Measurements from ENCODE around the gene IFIT2. TPM values are rescaled to one million over a fixed set of nuclear protein-coding genes. Genes with fewer than 3 reads are reported as not detected.

The IFIT2 gene
- total and polyA plus RNA-seq, 2 experiments from 2014 or later = 0.10 TPM; not detected in 1

- no peak for TF ChIP-seq ZNF462 (CRISPR knock-in tag; IDR thresholded peaks at IDR 0.05)
- no peak for TF ChIP-seq CREB1 (CRISPR knock-in tag; IDR thresholded peaks at IDR 0.05; ENCODE audit: low read depth)
- TF ChIP-seq POLR2AphosphoS5 (IDR thresholded peaks at IDR 0.05; ENCODE audit: low read depth) = no peak
- no peak for TF ChIP-seq CTCF (conservative IDR thresholded peaks at IDR 0.05; ENCODE audit: low read depth in 2 of 2)
These were observed 53.6 kb downstream of the IFIT2 start (continued) for GRCh38 chr10:89355394-89355931.

- H3K4me3 Mint-ChIP-seq = no peak overlapping the region
- no peak overlapping the region for H3K4me2 ChIP-seq
- TF ChIP-seq NANOG (IDR thresholded peaks at IDR 0.05; ENCODE audit: borderline replicate concordance) = no peak
- TF ChIP-seq EZH2phosphoT487 (IDR thresholded peaks at IDR 0.05; ENCODE audit: unreplicated experiment) = no peak
- no peak for TF ChIP-seq CTCF (conservative IDR thresholded peaks at IDR 0.05; ENCODE audit: low read depth in 2 of 2)
- no peak for TF ChIP-seq STAT1 (IDR thresholded peaks at IDR 0.05; ENCODE audit: unreplicated experiment)
- no peak for TF ChIP-seq ETS1 (IDR thresholded peaks at IDR 0.05)
- TF ChIP-seq REST (IDR thresholded peaks at IDR 0.05; ENCODE audit: unreplicated experiment) = no peak
- TF ChIP-seq CREB1 (CRISPR knock-in tag; IDR thresholded peaks at IDR 0.05; ENCODE audit: low read depth) = no peak
- TF ChIP-seq JUNB (IDR thresholded peaks at IDR 0.05; ENCODE audit: unreplicated experiment) = no peak
These were observed 55.2 kb downstream of the IFIT2 start for GRCh38 chr10:89357096-89357495.

More at GRCh38 chr10:89357096-89357495, 55.2 kb downstream of the IFIT2 start:
- Histone ChIP-seq H4K20me1 (replicated peaks; ENCODE audit: insufficient read depth) (no peaks in the 10 kb centered on the region), H3K4me3 (no peak overlapping the region), H3K4me1 (ENCODE audit: insufficient read depth) (peaks cover 11% of the 10 kb centered on the region), H3K27me3 (ENCODE audit: insufficient read depth) (no peaks in the 10 kb centered on the region), H3F3A (replicated peaks; ENCODE audit: low read depth) (no peaks in the 10 kb centered on the region), H3K27ac (ENCODE audit: low read depth) (no peak overlapping the region), H3K9me2 (ENCODE audit: insufficient read depth) (peaks cover 13% of the 10 kb centered on the region; the same call in 1 of the 2 replicates), H3K79me2 (replicated peaks; ENCODE audit: insufficient read depth) (no peaks in the 10 kb centered on the region), H2AFZ (no peak overlapping the region), H3K36me3 (ENCODE audit: insufficient read depth) (no peaks in the 10 kb centered on the region; the same call in 1 of the 2 replicates)
- peaks cover 12% of the 10 kb centered on the region for H3K36me3 Mint-ChIP-seq (ENCODE audit: low read depth)
- ATAC-seq = no peak
- H3K9me3 Mint-ChIP-seq = peaks cover 11% of the 10 kb centered on the region
- H3K27ac Mint-ChIP-seq = no peak overlapping the region
- peaks cover 15% of the 10 kb centered on the region for H3K4me1 Mint-ChIP-seq
- H3K27me3 Mint-ChIP-seq (ENCODE audit: insufficient read depth, low read depth, poor library complexity) = peaks cover 2% of the 10 kb centered on the region
- DNase-seq (ENCODE audit: low spot score) = no peak

Measured in GM23338 (cell line).